GM19468 (cell line): ENCODE data around the gene DNAJB13.

Experiments
- ATAC-seq: cut with Tn5 transposase; IDR thresholded peaks from one replicate; pipeline ENCODE4 v1.9.1; 2021; ENCODE audit warnings: mild to moderate bottlenecking, moderate library complexity, moderate number of reproducible peaks; ENCODE audit not compliant: unreplicated experiment; ENCODE audit errors: extremely low read depth

Gene DNAJB13

GRCh38 chr11:73949246-73949645 lies 1.6 kb upstream of the DNAJB13 start:
- no peak for ATAC-seq

GRCh38 chr11:73949912-73950311 lies 914 bp upstream of the DNAJB13 start:
- ATAC-seq, result no peak

GRCh38 chr11:73951797-73952196 lies 971 bp downstream of the DNAJB13 start:
- ATAC-seq, result no peak

GRCh38 chr11:73956876-73957653 lies 6.2 kb downstream of the DNAJB13 start:
- no peak for ATAC-seq

GRCh38 chr11:73957654-73958361 lies 7.0 kb downstream of the DNAJB13 start:
- no peak for ATAC-seq

GRCh38 chr11:73958521-73959141 lies 7.8 kb downstream of the DNAJB13 start:
- no peak for ATAC-seq

GRCh38 chr11:73961321-73961720 lies 10.5 kb downstream of the DNAJB13 start:
- ATAC-seq, result no peak

GRCh38 chr11:73962101-73962705 lies 11.4 kb downstream of the DNAJB13 start:
- ATAC-seq, result no peak

- no peak for ATAC-seq
These were observed 13.0 kb downstream of the DNAJB13 start for GRCh38 chr11:73963861-73964260.

- ATAC-seq, result no peak
These were observed 14.4 kb downstream of the DNAJB13 start for GRCh38 chr11:73965076-73965763.

- no peak for ATAC-seq
These were observed 14.9 kb downstream of the DNAJB13 start for GRCh38 chr11:73965764-73966121.

- no peak for ATAC-seq
These were observed 17.6 kb downstream of the DNAJB13 start for GRCh38 chr11:73968356-73968966.

- no peak for ATAC-seq
These were observed 18.3 kb downstream of the DNAJB13 start for GRCh38 chr11:73969091-73969490.

GRCh38 chr11:73969991-73970800 lies 19.4 kb downstream of the DNAJB13 start:
- ATAC-seq, result no peak

- ATAC-seq, result no peak
These were observed 20.4 kb downstream of the DNAJB13 start for GRCh38 chr11:73971175-73971719.

- no peak for ATAC-seq
These were observed 21.4 kb downstream of the DNAJB13 start for GRCh38 chr11:73972187-73972586.

- ATAC-seq, result no peak
These were observed 22.0 kb downstream of the DNAJB13 start for GRCh38 chr11:73972620-73973449.
